Amniotic stem cell (primary cell): Measurements from ENCODE around the gene FAM151A.

ENCODE experiments used
- DNase-seq: peaks from one replicate; lab custom pipeline; 2025; lab: John Stamatoyannopoulos, UW

Gene FAM151A

GRCh38 chr1:54623216-54624007, at the start of gene FAM151A:
Gene FAM151A (minus strand): TSS chr1:54623525. CDS start chr1:54623395, 130 bp downstream.
- DNase-seq: no peak

- peak; percentile 18 for DNase-seq
Measured at GRCh38 chr1:54671985-54672608, 48.8 kb upstream of the FAM151A start.

GRCh38 chr1:54668567-54668966, 45.2 kb upstream of the FAM151A start:
- no peak for DNase-seq

GRCh38 chr1:54667797-54668196, 44.5 kb upstream of the FAM151A start:
- no peak for DNase-seq

GRCh38 chr1:54666333-54666732, 43.0 kb upstream of the FAM151A start:
- DNase-seq: no peak

GRCh38 chr1:54665852-54666251, 42.5 kb upstream of the FAM151A start:
- no peak for DNase-seq

GRCh38 chr1:54664364-54664763, 41.0 kb upstream of the FAM151A start:
- no peak for DNase-seq

GRCh38 chr1:54663725-54664124, 40.4 kb upstream of the FAM151A start:
- no peak for DNase-seq

GRCh38 chr1:54658164-54658913, 35.0 kb upstream of the FAM151A start:
- no peak for DNase-seq

- DNase-seq: no peak
Measured at GRCh38 chr1:54653036-54653435, 29.7 kb upstream of the FAM151A start.

GRCh38 chr1:54652168-54652567, 28.8 kb upstream of the FAM151A start:
- no peak for DNase-seq

- DNase-seq: no peak
Measured at GRCh38 chr1:54651608-54652007, 28.3 kb upstream of the FAM151A start.

GRCh38 chr1:54650417-54650816, 27.1 kb upstream of the FAM151A start:
- DNase-seq: no peak

- DNase-seq: no peak
Measured at GRCh38 chr1:54649921-54650320, 26.6 kb upstream of the FAM151A start.

GRCh38 chr1:54649130-54649898, 26.0 kb upstream of the FAM151A start:
- no peak for DNase-seq

- no peak for DNase-seq
Measured at GRCh38 chr1:54645806-54646676, 22.7 kb upstream of the FAM151A start.

- no peak for DNase-seq
Measured at GRCh38 chr1:54643736-54644135, 20.4 kb upstream of the FAM151A start.

GRCh38 chr1:54640863-54641836, 17.8 kb upstream of the FAM151A start, which contains the start of gene MROH7:
Gene MROH7 (plus strand): TSS chr1:54641786. CDS start chr1:54652927, 11,141 bp downstream.
- no peak for DNase-seq

GRCh38 chr1:54640361-54640760, 17.0 kb upstream of the FAM151A start:
- DNase-seq: no peak
